M059J (cell line): Measurements from ENCODE around the gene OR12D2. TPM values are rescaled to one million over a fixed set of nuclear protein-coding genes. Genes with fewer than 3 reads are reported as not detected.
"Not testable (repeated sequence)": the region's sequence is repeated elsewhere in the genome, so short reads cannot be mapped to it uniquely, and the experiment has no call there.

Experiments
- DNase-seq: peaks from one replicate; pipeline ENCODE4 v3.0.0-alpha.2; 2012; ENCODE audit warnings: low read depth
- total RNA-seq: library from RNA; depleted of rRNA; stranded (reverse); fragments of >200 nt; shearing (Covaris generic); gene quantifications from 2 replicates; pipeline ENCODE4 v1.2.3, GENCODE V29; 2014; rRNA removed

OR12D2 gene, protein sequence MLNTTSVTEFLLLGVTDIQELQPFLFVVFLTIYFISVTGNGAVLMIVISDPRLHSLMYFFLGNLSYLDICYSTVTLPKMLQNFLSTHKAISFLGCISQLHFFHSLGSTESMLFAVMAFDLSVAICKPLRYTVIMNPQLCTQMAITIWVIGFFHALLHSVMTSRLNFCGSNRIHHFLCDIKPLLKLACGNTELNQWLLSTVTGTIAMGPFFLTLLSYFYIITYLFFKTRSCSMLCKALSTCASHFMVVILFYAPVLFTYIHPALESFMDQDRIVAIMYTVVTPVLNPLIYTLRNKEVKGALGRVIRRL
- not detected in 2 replicates for total RNA-seq

DNA sequence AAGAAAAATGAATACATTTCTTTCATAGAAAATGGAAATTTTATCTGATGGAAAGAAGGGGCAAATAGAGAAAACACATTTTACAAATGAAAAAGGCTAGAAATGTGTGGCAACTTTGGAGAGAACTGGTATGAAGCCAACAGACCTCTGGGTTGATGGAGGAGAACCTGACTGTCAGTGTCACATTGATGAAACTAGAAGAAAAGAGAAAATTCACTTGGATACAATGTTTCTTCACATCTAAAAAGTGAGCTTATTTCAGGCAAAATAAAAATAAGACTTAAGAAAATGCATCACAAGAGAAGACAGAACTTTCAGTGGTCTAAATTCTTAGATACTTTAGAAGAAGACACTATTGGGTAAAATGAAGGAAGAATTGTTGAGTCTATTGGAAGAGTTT is at the start of gene OR12D2:
TSS of gene OR12D2 (plus strand) at position 301 of the 400 bp plus-strand sequence. CDS start 1,069 bp downstream, outside the sequence.
- no peak for DNase-seq

- DNase-seq = not testable (repeated sequence)
Measured at GRCh38 chr6:29349348-29349747, 46.1 kb upstream of the OR12D2 start.

DNA sequence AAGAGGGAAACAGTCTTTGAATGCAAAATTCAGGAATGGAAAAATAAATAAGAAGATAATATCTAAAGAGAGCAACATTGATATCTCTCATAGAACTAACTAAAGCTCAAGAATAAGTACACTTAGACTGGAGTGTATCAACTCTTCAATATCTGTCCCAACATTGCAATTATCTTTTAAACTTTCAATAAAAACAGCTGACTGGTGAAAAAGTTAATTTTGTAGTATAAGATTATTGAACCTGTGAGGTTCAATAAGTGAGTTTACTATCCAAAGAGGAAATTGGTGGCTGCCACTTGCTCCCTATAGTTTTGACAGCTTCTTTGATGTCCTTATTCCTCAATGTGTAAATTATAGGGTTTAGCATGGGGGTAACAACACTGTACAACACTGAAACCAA is 40.5 kb upstream of the OR12D2 start:
- DNase-seq = no peak

DNA sequence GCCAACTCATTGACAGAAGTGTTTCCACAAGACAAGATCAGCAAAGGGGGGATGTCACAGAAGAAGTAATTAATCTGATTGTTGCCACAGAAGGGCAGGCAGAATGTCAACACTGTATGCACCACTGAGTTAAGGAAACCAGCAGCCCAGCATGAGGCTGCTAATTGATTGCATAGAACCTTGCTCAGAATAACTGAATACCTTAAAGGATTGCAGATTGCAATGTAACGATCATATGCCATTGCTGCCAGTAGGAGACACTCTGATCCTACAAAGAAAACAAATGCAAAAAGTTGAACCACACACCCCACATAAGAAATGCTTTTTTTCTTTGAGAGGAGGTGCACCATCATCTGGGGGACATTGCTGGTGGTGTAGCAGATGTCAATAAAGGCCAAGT is 39.8 kb upstream of the OR12D2 start:
- DNase-seq = no peak

DNA sequence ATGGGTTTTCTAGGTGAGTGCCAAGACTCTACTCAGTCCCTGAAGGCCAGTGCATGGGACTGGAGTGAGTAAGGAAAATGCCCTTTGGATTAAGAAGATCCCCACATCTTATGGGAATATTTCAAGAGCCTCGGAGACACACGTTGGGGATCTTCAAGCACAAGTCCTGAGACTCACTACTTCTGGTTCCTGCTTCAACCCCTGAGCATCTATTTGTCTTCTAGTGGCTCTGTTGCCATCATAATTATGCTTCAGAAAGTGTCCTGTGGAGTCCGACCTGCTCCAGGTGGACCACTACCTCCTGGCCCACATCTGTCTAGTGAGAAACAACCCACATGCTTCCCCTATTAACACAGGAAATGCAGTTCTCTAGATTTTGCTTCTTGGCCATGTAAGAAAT is 26.7 kb upstream of the OR12D2 start, which contains the start of gene OR5V1:
TSS of gene OR5V1 (minus strand) at position 101 of the 400 bp plus-strand sequence. CDS start 12,670 bp downstream, outside the sequence.
- no peak for DNase-seq

- DNase-seq = no peak
Measured at GRCh38 chr6:29375191-29375590, 20.2 kb upstream of the OR12D2 start, which contains the start of gene OR12D3. Gene OR12D3 (minus strand): TSS chr6:29375291. CDS start chr6:29375287, 4 bp downstream.

- DNase-seq = no peak
Measured at GRCh38 chr6:29376003-29376402, 19.4 kb upstream of the OR12D2 start.

DNA sequence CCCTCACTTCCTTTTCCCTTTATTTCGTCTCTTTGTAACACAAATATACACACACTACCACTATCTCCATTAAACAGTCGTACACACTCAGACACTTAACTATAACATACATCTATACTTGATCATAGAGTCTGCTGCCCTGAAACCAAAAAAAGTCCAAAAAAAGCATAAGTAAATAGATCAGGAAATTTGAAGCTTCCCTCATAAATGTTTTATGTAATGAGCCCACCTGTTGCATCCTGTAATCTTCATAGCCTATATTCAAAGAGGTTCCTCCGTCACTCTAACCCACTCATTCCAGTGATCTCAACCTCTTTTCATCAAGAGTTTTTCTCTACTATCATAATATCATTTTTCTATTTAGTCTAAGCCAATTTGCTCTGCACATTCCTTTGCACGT is 6.9 kb upstream of the OR12D2 start:
- no peak for DNase-seq

DNA sequence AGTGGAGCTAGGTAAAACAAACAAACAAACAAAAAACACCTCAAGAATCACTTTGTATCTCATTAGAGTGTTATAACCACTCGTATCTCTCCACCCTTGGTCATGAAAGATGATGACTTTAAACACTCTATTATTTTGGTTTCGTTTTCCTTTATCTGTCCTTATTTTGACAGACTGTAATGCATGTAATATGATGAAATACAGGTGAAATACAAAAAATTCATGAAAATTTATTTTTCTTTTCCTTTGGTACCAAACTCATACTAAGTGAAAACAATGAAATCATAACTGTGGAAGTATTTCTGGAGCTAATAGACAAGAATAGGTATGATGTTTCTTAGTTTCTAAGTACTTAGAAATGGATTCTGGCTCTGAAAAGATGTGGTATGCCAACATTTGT is 4.1 kb downstream of the OR12D2 start:
- DNase-seq = no peak

DNA sequence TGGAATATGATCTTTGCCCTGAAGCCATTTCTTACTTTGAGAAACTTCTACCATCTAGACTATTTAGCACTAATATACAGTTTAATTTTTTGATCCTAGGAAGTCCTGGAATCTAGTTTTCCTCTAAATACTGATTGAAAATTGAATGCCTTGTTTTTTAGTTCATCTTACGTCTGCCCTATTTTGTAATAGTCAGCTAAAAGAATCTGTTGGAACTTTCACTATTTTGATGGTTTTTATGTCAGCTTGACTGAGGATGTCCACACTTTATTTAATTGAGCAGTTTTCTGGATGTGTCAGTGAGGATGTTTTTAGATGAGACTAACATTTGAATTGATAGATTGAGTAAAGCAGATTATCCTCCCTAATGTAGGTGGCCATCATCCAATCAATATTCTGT is 8.4 kb downstream of the OR12D2 start:
- DNase-seq = no peak

DNA sequence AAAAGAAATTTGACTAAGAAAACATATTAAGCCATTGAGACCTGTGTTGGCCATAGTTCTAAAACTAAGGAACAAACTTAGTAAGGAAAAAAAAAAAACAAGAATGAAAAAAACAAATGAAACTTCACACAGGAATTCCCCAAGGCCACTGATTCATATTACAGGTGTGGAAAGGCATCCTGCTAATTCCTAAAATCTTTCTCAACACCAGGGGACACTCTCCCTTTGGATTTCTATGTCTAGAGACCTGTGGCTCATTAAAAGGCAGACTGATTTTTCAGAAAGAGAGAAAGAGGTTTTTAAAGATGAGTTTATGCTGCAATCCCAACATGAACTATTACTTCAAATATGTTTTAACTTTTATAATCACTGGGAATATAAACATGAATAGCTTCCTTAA is 19.2 kb downstream of the OR12D2 start, which contains the start of gene OR12D1:
TSS of gene OR12D1 (plus strand) at position 341 of the 400 bp plus-strand sequence.
- peak; percentile 13 for DNase-seq

GRCh38 chr6:29419516-29419915 is 24.1 kb downstream of the OR12D2 start:
- peak; percentile 3 for DNase-seq

DNA sequence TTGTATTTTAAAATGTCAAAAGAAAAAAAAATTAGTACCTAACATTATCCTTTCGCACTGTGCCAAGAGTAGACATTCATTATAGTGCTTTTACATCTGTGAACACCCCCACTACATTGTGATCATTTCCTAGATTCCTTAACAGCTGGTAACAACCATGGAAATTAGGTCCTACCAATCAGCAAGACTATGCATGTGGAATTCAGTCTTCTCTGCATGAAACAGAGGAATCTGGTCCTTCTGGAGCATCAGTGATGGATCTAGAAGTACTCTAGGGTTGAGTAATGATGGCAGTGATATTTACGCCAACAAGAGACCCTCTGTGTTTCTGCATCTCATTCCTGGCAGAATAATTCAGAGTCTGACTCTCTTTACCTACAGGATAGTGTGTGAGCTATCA is 28.7 kb downstream of the OR12D2 start:
- DNase-seq = no peak

DNA sequence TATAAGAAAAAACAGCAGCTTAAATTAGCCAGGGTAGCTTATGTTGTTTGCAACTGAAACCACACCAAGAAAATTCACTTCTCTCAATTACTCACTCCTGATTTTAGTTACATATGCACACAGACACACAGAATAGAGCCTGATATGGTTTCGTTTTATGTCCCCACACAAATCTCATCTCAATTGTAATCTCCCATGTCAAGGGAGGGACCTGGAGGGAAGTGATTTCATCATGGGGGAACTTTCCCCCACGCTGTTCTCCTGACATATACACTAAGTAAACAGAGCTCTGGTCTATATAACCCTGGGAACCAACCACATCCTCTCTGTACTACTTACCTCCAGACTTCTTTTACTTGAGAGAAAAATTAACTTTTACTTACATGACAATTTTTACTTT is 29.1 kb downstream of the OR12D2 start:
- no peak for DNase-seq

DNA sequence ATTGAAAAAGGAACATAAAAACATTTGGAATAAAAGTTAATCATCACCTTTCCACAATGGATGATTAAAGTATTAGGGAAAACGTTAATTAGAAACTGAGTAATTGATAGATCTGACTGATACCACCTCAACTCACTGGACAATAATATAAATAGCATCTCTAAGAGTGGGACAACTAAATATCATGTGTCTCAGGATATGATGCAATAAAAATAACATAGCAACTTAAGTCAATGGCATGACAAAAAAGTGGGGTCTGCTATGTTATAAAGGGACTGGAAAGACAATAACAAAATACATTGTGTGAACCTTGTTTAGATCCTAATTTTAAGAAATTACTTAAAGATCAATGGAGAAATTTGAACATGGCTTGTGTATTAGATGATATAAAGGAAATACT is 29.6 kb downstream of the OR12D2 start:
- no peak for DNase-seq

DNA sequence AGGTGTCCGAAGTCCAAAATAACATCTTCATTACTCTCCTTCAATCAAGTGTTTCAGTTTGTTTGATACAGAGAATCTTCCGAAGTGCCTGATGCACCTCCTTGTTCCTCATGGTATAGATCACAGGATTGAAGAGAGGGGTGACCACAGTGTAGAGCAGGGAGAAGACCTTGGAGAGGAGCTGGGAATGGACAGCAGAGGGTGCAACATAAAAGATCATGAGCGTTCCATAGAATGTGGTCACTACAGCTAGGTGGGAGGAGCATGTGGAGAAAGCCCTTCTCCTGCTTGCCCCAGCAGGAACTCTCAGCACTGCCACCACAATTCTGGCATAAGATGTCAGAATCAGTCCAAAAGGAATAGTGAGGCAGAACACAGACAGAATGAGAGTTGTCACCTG is 31.2 kb downstream of the OR12D2 start:
- DNase-seq = peak; percentile 25

DNA sequence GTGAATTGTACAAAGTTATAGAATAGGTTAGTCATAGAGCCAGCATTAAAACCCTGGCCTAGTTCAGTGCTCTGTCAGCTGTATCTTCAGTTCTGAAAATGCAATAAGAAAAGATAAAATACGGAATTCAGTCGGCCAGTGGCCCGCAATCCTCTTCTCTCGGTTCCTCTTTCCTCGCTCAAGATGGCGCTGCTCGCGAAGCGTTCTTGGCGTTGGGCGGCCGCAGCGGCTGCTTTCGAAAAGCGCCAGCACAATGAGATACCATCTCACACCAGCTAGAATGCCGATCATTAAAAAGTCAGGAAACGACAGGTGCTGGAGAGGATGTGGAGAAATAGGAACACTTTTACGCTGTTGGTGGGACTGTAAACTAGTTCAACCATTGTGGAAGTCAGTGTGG is 41.3 kb downstream of the OR12D2 start:
- not testable (repeated sequence) for DNase-seq

DNA sequence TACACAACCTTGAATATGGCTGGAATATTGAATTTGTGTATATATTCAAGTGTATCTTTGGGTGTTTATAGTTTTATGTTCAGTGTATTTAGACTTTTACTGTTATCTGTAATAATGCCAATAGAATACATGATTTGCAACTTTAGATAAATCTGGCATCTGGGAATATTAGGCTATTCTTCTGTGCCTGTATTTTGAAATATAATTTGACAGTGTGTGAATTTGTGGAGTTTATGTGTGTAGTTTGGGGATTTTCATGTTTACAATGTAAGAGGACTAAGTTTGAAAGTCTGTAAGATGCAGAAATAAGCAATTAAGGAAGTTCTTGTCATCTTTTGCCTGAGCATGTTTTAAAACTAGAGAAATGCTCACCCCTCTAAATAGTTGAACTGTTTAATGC is 43.6 kb downstream of the OR12D2 start, which contains the start of gene OR10C1:
TSS of gene OR10C1 (plus strand) at position 301 of the 400 bp plus-strand sequence. CDS start 710 bp downstream, outside the sequence.
- DNase-seq = no peak

- DNase-seq = no peak
Measured at GRCh38 chr6:29442719-29443118, 47.3 kb downstream of the OR12D2 start.

DNA sequence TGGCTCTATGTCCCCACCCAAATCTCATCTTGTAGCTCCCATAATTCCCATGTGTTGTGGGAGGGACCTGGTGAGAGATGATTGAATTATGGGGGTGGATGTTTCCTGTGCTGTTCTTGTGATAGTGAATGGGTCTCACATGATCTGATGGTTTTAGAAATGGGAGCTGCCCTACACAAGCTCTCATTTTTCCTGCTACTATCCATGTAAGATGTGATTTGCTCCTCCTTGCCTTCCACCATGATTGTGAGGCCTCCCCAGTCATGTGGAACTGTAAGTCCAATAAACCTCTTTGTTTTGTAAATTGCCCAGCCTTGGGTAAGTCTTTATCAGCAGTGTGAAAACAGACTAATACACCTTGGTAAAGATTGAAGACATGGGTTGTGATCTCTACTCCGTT is 48.6 kb downstream of the OR12D2 start:
- not testable (repeated sequence) for DNase-seq
